K562 (cell line): ENCODE measurements around the gene HIVEP1.

Source experiments
- CHD4 ChIP-seq: fragments of 200-600 bp; sonication (generic); IDR thresholded peaks from 3 replicates; pipeline ENCODE4 v1.6.1; 2012; ENCODE audit warnings: low read depth, mild to moderate bottlenecking, mixed read lengths, low read length, inconsistent platforms; ENCODE audit not compliant: insufficient read depth, insufficient replicate concordance, poor library complexity, severe bottlenecking
- CTCF ChIP-seq, 3 experiments: IDR thresholded peaks in 2 of 3; conservative IDR thresholded peaks in 1 of 3; 2 replicates each; pipeline ENCODE4 v1.5.1; 2011 to 2012; ENCODE audit warnings: low read length in 3 of 3, mild to moderate bottlenecking in 3 of 3, control low read depth in 2 of 3, improper control_type of control experiment in 1 of 3, inconsistent platforms in 1 of 3, low read depth in 1 of 3, mixed read lengths in 1 of 3, moderate library complexity in 1 of 3; ENCODE audit not compliant: insufficient read depth in 2 of 3
- ETV6 ChIP-seq, 3 experiments: fragments of 150-350 bp in 1 of 3; sonication (generic) in 1 of 3; formaldehyde crosslinking in 1 of 3; IDR thresholded peaks; 2 replicates each; pipeline versions ENCODE4 v1.6.1 to v1.8.0; 2014 to 2022; ENCODE audit warnings: borderline replicate concordance in 2 of 3, low read depth in 2 of 3, antibody characterized with exemption in 1 of 3, low read length in 1 of 3, mild to moderate bottlenecking in 1 of 3, missing genetic modification reagents in 1 of 3
- HDGF ChIP-seq: fragments of 450-650 bp; IDR thresholded peaks from 2 replicates; pipeline ENCODE4 v1.6.1; 2016
- MEF2A ChIP-seq: IDR thresholded peaks from 2 replicates; pipeline ENCODE4 v1.6.1; 2011; ENCODE audit warnings: low read depth, mild to moderate bottlenecking, low read length, moderate library complexity; ENCODE audit not compliant: control insufficient read depth
- PKNOX1 ChIP-seq: fragments of 450-650 bp; IDR thresholded peaks from 2 replicates; pipeline ENCODE4 v1.6.1; 2016
- POLR2A ChIP-seq: fragments of 450-650 bp; conservative IDR thresholded peaks from 2 replicates; pipeline ENCODE4 v1.6.1; 2016
- POLR2AphosphoS2 ChIP-seq: IDR thresholded peaks from 2 replicates; pipeline ENCODE4 v1.6.1; 2012; ENCODE audit warnings: low read length, improper control_type of control experiment
- POLR2AphosphoS5 ChIP-seq: IDR thresholded peaks from 2 replicates; pipeline ENCODE4 v1.6.1; 2011; ENCODE audit warnings: mild to moderate bottlenecking, low read depth, low read length, moderate library complexity; ENCODE audit not compliant: control insufficient read depth, insufficient read depth
- ZNF445 ChIP-seq: fragments of 250-450 bp; sonication (Bioruptor Pico); IDR thresholded peaks from 2 replicates; pipeline ENCODE4 v1.4.0; 2020; ENCODE audit warnings: low read depth, mild to moderate bottlenecking, moderate library complexity
- ZNF766 ChIP-seq: fragments of 200-800 bp; sonication (Bioruptor generic); conservative IDR thresholded peaks from 2 replicates; pipeline ENCODE4 v1.6.1; 2016; ENCODE audit warnings: missing genetic modification characterization, missing compliant biosample characterization
- TF ChIP-seq, protein P1 (sequence below): fragments of 450-650 bp; formaldehyde crosslinking; IDR thresholded peaks from 2 replicates; pipeline ENCODE4 v1.4.0; 2022; ENCODE audit warnings: mild to moderate bottlenecking, moderate library complexity
- TF ChIP-seq, protein P2 (sequence below): fragments of 250-450 bp; sonication (Bioruptor Pico); IDR thresholded peaks from 2 replicates; pipeline ENCODE4 v1.4.0; 2020

- TF ChIP-seq MEF2A: no peak
- TF ChIP-seq PKNOX1: no peak
- no peak for TF ChIP-seq POLR2A
- no peak for TF ChIP-seq POLR2AphosphoS2
- no peak for TF ChIP-seq CTCF (IDR thresholded peaks at IDR 0.05 in 2 of 3, conservative IDR thresholded peaks at IDR 0.05 in 1 of 3; ENCODE audit: insufficient read depth in 2 of 3, low read depth in 1 of 3, low read length in 3 of 3)
- no peak for TF ChIP-seq ZNF445 (CRISPR knock-in tag)
- TF ChIP-seq, protein P1, sequence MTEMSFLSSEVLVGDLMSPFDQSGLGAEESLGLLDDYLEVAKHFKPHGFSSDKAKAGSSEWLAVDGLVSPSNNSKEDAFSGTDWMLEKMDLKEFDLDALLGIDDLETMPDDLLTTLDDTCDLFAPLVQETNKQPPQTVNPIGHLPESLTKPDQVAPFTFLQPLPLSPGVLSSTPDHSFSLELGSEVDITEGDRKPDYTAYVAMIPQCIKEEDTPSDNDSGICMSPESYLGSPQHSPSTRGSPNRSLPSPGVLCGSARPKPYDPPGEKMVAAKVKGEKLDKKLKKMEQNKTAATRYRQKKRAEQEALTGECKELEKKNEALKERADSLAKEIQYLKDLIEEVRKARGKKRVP (CRISPR knock-in tag): no peak
- TF ChIP-seq HDGF: no peak
- no peak for TF ChIP-seq ETV6 (IDR thresholded peaks at IDR 0.05; ENCODE audit: borderline replicate concordance in 1 of 2, low read depth in 2 of 2, low read length in 1 of 2)
- no peak for TF ChIP-seq ETV6 (CRISPR knock-in tag; IDR thresholded peaks at IDR 0.05; ENCODE audit: borderline replicate concordance)
- TF ChIP-seq CHD4: no peak
- TF ChIP-seq, protein P2, sequence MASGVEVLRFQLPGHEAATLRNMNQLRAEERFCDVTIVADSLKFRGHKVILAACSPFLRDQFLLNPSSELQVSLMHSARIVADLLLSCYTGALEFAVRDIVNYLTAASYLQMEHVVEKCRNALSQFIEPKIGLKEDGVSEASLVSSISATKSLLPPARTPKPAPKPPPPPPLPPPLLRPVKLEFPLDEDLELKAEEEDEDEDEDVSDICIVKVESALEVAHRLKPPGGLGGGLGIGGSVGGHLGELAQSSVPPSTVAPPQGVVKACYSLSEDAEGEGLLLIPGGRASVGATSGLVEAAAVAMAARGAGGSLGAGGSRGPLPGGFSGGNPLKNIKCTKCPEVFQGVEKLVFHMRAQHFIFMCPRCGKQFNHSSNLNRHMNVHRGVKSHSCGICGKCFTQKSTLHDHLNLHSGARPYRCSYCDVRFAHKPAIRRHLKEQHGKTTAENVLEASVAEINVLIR (CRISPR knock-in tag): no peak
- TF ChIP-seq ZNF766 (CRISPR knock-in tag): no peak
- no peak for TF ChIP-seq POLR2AphosphoS5
Measured at GRCh38 chr6:12058172-12058961, 46.3 kb downstream of the HIVEP1 start.
